Activated B cell treated with CpG ODN at 0.5 μM for 24 hours (primary cell): ENCODE results near the gene PGAP3. TPM values are rescaled to one million over a fixed set of nuclear protein-coding genes. Genes with fewer than 3 reads are reported as not detected.

Source experiments
- ATAC-seq: fragments of 200-7000 bp; cut with Tn5 transposase; one replicate; pipeline ENCODE4 v1.10.0; 2021; ENCODE audit warnings: low read depth, mild to moderate bottlenecking, moderate library complexity
- CTCF ChIA-PET: fragments of 350-600 bp; sonication (Branson Sonifier 250); formaldehyde crosslinking; loops from one replicate; lab custom pipeline; 2021; ENCODE audit warnings: antibody characterized with exemption; lab: Charles Lee
- POLR2A ChIA-PET: fragments of 350-600 bp; sonication (Branson Sonifier 250); formaldehyde crosslinking; loops from one replicate; lab custom pipeline; 2021; ENCODE audit warnings: antibody characterized with exemption; lab: Charles Lee
- DNase-seq: peaks from one replicate; pipeline ENCODE4 v3.0.0; 2022
- H3K27ac Mint-ChIP-seq: one replicate; pipeline ENCODE4 v1.8.0; 2020; ENCODE audit warnings: mixed read lengths
- H3K27me3 Mint-ChIP-seq: one replicate; pipeline ENCODE4 v1.8.0; 2021; ENCODE audit warnings: mixed read lengths
- H3K36me3 Mint-ChIP-seq: one replicate; pipeline ENCODE4 v1.8.0; 2021; ENCODE audit warnings: low read depth, mixed read lengths
- H3K4me1 Mint-ChIP-seq: one replicate; pipeline ENCODE4 v1.8.0; 2021; ENCODE audit warnings: mixed read lengths
- H3K4me3 Mint-ChIP-seq: one replicate; pipeline ENCODE4 v1.8.0; 2020; ENCODE audit warnings: mild to moderate bottlenecking, mixed read lengths
- H3K9me3 Mint-ChIP-seq: one replicate; pipeline ENCODE4 v1.8.0; 2020; ENCODE audit warnings: mixed read lengths
- CTCF ChIP-seq: fragments of 200-600 bp; IDR thresholded peaks from one replicate; pipeline ENCODE4 v1.8.0; 2022; ENCODE audit warnings: antibody characterized with exemption, mild to moderate bottlenecking
- intact Hi-C: fragments of 100-400 bp; cut with micrococcal nuclease; formaldehyde crosslinking; loops from one replicate; pipeline ENCODE4 v1.15.1; 2024
- total RNA-seq: library from RNA; stranded (reverse); gene quantifications from 2 replicates; pipeline ENCODE4 v1.2.3, GENCODE V29; 2022

The PGAP3 gene
- total RNA-seq, 1 donor from 2014 or later, result 24.0 TPM

- Mint-ChIP-seq H3K4me3 (peak overlapping the region; percentile 21), H3K27ac (peak overlapping the region; percentile 90), H3K36me3 (peaks cover 12% of the 10 kb centered on the region), H3K9me3 (no peaks in the 10 kb centered on the region), H3K4me1 (peaks cover 75% of the 10 kb centered on the region), H3K27me3 (no peaks in the 10 kb centered on the region)
- ChIA-PET POLR2A (interaction anchor here (0.6 to 2.2 kb wide), 8 partner anchors 9 to 1354 kb away, joined by 3 to 22 read pairs (median 6); partner anchors contain the start of genes MIEN1, PGAP3, PNMT and WIPF2), CTCF (interaction anchor here (1.0 to 2.2 kb wide), 6 partner anchors 8 to 57 kb away, joined by 3 to 11 read pairs (median 4); partner anchors contain the start of gene PNMT)
- TF ChIP-seq CTCF, result no peak
- intact Hi-C loops, result no loop called here
- ATAC-seq, result no peak
- no peak for DNase-seq
These were observed 9.3 kb downstream of the PGAP3 start for GRCh38 chr17:39678340-39679116.

GRCh38 chr17:39677542-39678339 is 10.1 kb downstream of the PGAP3 start:
- no peak for TF ChIP-seq CTCF
- DNase-seq (no peak), ATAC-seq (no peak)
- H3K27me3 Mint-ChIP-seq, result no peaks in the 10 kb centered on the region
- intact Hi-C loops, result no loop called here
- no peaks in the 10 kb centered on the region for H3K9me3 Mint-ChIP-seq
- peaks cover 79% of the 10 kb centered on the region for H3K4me1 Mint-ChIP-seq
- no peak overlapping the region for H3K4me3 Mint-ChIP-seq
- ChIA-PET CTCF (interaction anchor here (1.1 to 1.4 kb wide), 3 partner anchors 9 to 56 kb away, joined by 3 to 4 read pairs (median 3); partner anchors contain the start of gene PNMT), POLR2A (interaction anchor here (0.6 to 2.0 kb wide), 3 partner anchors 9 to 1354 kb away, joined by 3 to 13 read pairs (median 8); partner anchors contain the start of genes PGAP3 and PNMT)
- peaks cover 6% of the 10 kb centered on the region for H3K36me3 Mint-ChIP-seq
- H3K27ac Mint-ChIP-seq, result peak overlapping the region; percentile 90

- no peak for ATAC-seq
- POLR2A ChIA-PET, result interaction anchor here (1.3 to 3.0 kb wide), 3 partner anchors 9 to 11 kb away, joined by 8 to 23 read pairs (median 13); partner anchors contain the start of genes PGAP3 and PNMT
- Mint-ChIP-seq H3K27ac (peak overlapping the region; percentile 90), H3K4me1 (peaks cover 84% of the 10 kb centered on the region), H3K9me3 (no peaks in the 10 kb centered on the region), H3K27me3 (no peaks in the 10 kb centered on the region), H3K4me3 (peak overlapping the region; percentile 16), H3K36me3 (peaks cover 6% of the 10 kb centered on the region)
- no peak for TF ChIP-seq CTCF
- DNase-seq, result no peak
- CTCF ChIA-PET, result interaction anchor here (1.4 kb wide), 1 partner anchor 9 kb away, joined by 4 read pairs; the partner anchor contains the start of gene PNMT
- intact Hi-C loops, result no loop called here
These were observed 10.8 kb downstream of the PGAP3 start for GRCh38 chr17:39677072-39677471.

- ChIA-PET POLR2A (interaction anchor here (0.6 to 3.0 kb wide), 5 partner anchors 8 to 146 kb away, joined by 3 to 23 read pairs (median 13); partner anchors contain the start of genes MIEN1, PGAP3 and PNMT), CTCF (interaction anchor here (1.0 to 2.2 kb wide), 5 partner anchors 11 to 54 kb away, joined by 3 to 9 read pairs (median 4); partner anchors contain the start of genes PGAP3 and TCAP)
- Mint-ChIP-seq H3K4me3 (peak overlapping the region; percentile 29), H3K27me3 (no peaks in the 10 kb centered on the region), H3K9me3 (no peaks in the 10 kb centered on the region), H3K36me3 (peaks cover 6% of the 10 kb centered on the region), H3K4me1 (peaks cover 87% of the 10 kb centered on the region), H3K27ac (peak overlapping the region; percentile 90)
- ATAC-seq (peak; percentile 51), DNase-seq (no peak)
- TF ChIP-seq CTCF, result no peak
- intact Hi-C loops, result loop anchor here (1.0 kb wide), 1 partner anchor 9 kb away; no protein-coding TSS in a partner anchor
These were observed 11.5 kb downstream of the PGAP3 start for GRCh38 chr17:39676198-39676819.
